ENCODE measurements around the gene TRPM4.

Gene TRPM4

GRCh38 chr19:49127674-49128544, 29.7 kb upstream of the TRPM4 start:
- Histone ChIP-seq H2AFZ (ENCODE audit: low read length, unreplicated experiment) (peak overlapping the region; percentile 72), H3K36me3 (ENCODE audit: insufficient read depth, low read length) (no peaks in the 10 kb centered on the region), H3K27ac (ENCODE audit: low read depth, low read length) (peak overlapping the region; percentile 17; the same call in 1 of the 2 replicates)

GRCh38 chr19:49128545-49129237, 28.9 kb upstream of the TRPM4 start:
- Histone ChIP-seq H3K4me1 (ENCODE audit: control insufficient read depth, insufficient read depth, low read length, unreplicated experiment) (no peaks in the 10 kb centered on the region), H3K27ac (ENCODE audit: low read depth, low read length) (no peak overlapping the region), H3K36me3 (ENCODE audit: insufficient read depth, low read length) (no peaks in the 10 kb centered on the region), H3K79me2 (ENCODE audit: control insufficient read depth, insufficient read depth, low read length, unreplicated experiment) (no peaks in the 10 kb centered on the region), H3K4me3 (ENCODE audit: low read depth, low read length) (peak overlapping the region; percentile 70), H3K27me3 (ENCODE audit: insufficient read depth, low read length) (no peaks in the 10 kb centered on the region), H2AFZ (ENCODE audit: low read length, unreplicated experiment) (no peak overlapping the region)

More at GRCh38 chr19:49127674-49128544, 29.7 kb upstream of the TRPM4 start:
- H3K27me3 ChIP-seq (ENCODE audit: insufficient read depth, low read length) = no peaks in the 10 kb centered on the region
- no peaks in the 10 kb centered on the region for H3K4me1 ChIP-seq (ENCODE audit: control insufficient read depth, insufficient read depth, low read length, unreplicated experiment)
- H3K4me3 ChIP-seq (ENCODE audit: low read depth, low read length) = peak overlapping the region; percentile 70
- H3K79me2 ChIP-seq (ENCODE audit: control insufficient read depth, insufficient read depth, low read length, unreplicated experiment) = no peaks in the 10 kb centered on the region

- H3K36me3 ChIP-seq (ENCODE audit: insufficient read depth, low read length) = no peaks in the 10 kb centered on the region
- no peak overlapping the region for H2AFZ ChIP-seq (ENCODE audit: low read length, unreplicated experiment)
- no peaks in the 10 kb centered on the region for H3K27me3 ChIP-seq (ENCODE audit: insufficient read depth, low read length)
- no peak overlapping the region for H3K4me3 ChIP-seq (ENCODE audit: low read depth, low read length)
- H3K4me1 ChIP-seq (ENCODE audit: control insufficient read depth, insufficient read depth, low read length, unreplicated experiment) = no peaks in the 10 kb centered on the region
- no peaks in the 10 kb centered on the region for H3K79me2 ChIP-seq (ENCODE audit: control insufficient read depth, insufficient read depth, low read length, unreplicated experiment)
- no peak overlapping the region for H3K27ac ChIP-seq (ENCODE audit: low read depth, low read length)
These were observed 28.4 kb upstream of the TRPM4 start for GRCh38 chr19:49129238-49129583.

- no peak overlapping the region for H2AFZ ChIP-seq (ENCODE audit: low read length, unreplicated experiment)
- no peak overlapping the region for H3K27ac ChIP-seq (ENCODE audit: low read depth, low read length)
- H3K36me3 ChIP-seq (ENCODE audit: insufficient read depth, low read length) = no peaks in the 10 kb centered on the region
- H3K79me2 ChIP-seq (ENCODE audit: control insufficient read depth, insufficient read depth, low read length, unreplicated experiment) = no peaks in the 10 kb centered on the region
- no peaks in the 10 kb centered on the region for H3K27me3 ChIP-seq (ENCODE audit: insufficient read depth, low read length)
- H3K4me3 ChIP-seq (ENCODE audit: low read depth, low read length) = no peak overlapping the region
- H3K4me1 ChIP-seq (ENCODE audit: control insufficient read depth, insufficient read depth, low read length, unreplicated experiment) = no peaks in the 10 kb centered on the region
These were observed 27.3 kb upstream of the TRPM4 start for GRCh38 chr19:49130325-49130724.

- no peak overlapping the region for H2AFZ ChIP-seq (ENCODE audit: low read length, unreplicated experiment)
These were observed 24.5 kb upstream of the TRPM4 start for GRCh38 chr19:49132974-49133609.

GRCh38 chr19:49133621-49134454, 23.8 kb upstream of the TRPM4 start:
- no peak overlapping the region for H2AFZ ChIP-seq (ENCODE audit: low read length, unreplicated experiment)
- peak overlapping the region; percentile 17; the same call in 1 of the 2 replicates for H3K4me3 ChIP-seq (ENCODE audit: low read depth, low read length)
- H3K79me2 ChIP-seq (ENCODE audit: control insufficient read depth, insufficient read depth, low read length, unreplicated experiment) = no peaks in the 10 kb centered on the region
- no peaks in the 10 kb centered on the region for H3K27me3 ChIP-seq (ENCODE audit: insufficient read depth, low read length)
- H3K27ac ChIP-seq (ENCODE audit: low read depth, low read length) = no peak overlapping the region
- H3K36me3 ChIP-seq (ENCODE audit: insufficient read depth, low read length) = no peaks in the 10 kb centered on the region
- H3K4me1 ChIP-seq (ENCODE audit: control insufficient read depth, insufficient read depth, low read length, unreplicated experiment) = no peaks in the 10 kb centered on the region

More at GRCh38 chr19:49132974-49133609, 24.5 kb upstream of the TRPM4 start:
- no peaks in the 10 kb centered on the region for H3K27me3 ChIP-seq (ENCODE audit: insufficient read depth, low read length)
- no peaks in the 10 kb centered on the region for H3K79me2 ChIP-seq (ENCODE audit: control insufficient read depth, insufficient read depth, low read length, unreplicated experiment)
- H3K27ac ChIP-seq (ENCODE audit: low read depth, low read length) = no peak overlapping the region
- H3K4me3 ChIP-seq (ENCODE audit: low read depth, low read length) = peak overlapping the region; percentile 17; the same call in 1 of the 2 replicates
- H3K36me3 ChIP-seq (ENCODE audit: insufficient read depth, low read length) = no peaks in the 10 kb centered on the region
- H3K4me1 ChIP-seq (ENCODE audit: control insufficient read depth, insufficient read depth, low read length, unreplicated experiment) = no peaks in the 10 kb centered on the region

GRCh38 chr19:49135686-49136085, 21.9 kb upstream of the TRPM4 start:
- H3K27ac ChIP-seq (ENCODE audit: low read depth, low read length) = no peak overlapping the region
- no peak overlapping the region for H3K4me3 ChIP-seq (ENCODE audit: low read depth, low read length)
- H3K79me2 ChIP-seq (ENCODE audit: control insufficient read depth, insufficient read depth, low read length, unreplicated experiment) = no peaks in the 10 kb centered on the region
- no peaks in the 10 kb centered on the region for H3K4me1 ChIP-seq (ENCODE audit: control insufficient read depth, insufficient read depth, low read length, unreplicated experiment)
- H3K27me3 ChIP-seq (ENCODE audit: insufficient read depth, low read length) = no peaks in the 10 kb centered on the region
- H2AFZ ChIP-seq (ENCODE audit: low read length, unreplicated experiment) = no peak overlapping the region
- H3K36me3 ChIP-seq (ENCODE audit: insufficient read depth, low read length) = no peaks in the 10 kb centered on the region

GRCh38 chr19:49136771-49137171, 20.8 kb upstream of the TRPM4 start:
- Histone ChIP-seq H3K4me1 (ENCODE audit: control insufficient read depth, insufficient read depth, low read length, unreplicated experiment) (no peaks in the 10 kb centered on the region), H3K27me3 (ENCODE audit: insufficient read depth, low read length) (no peaks in the 10 kb centered on the region), H3K4me3 (ENCODE audit: low read depth, low read length) (no peak overlapping the region), H3K79me2 (ENCODE audit: control insufficient read depth, insufficient read depth, low read length, unreplicated experiment) (no peaks in the 10 kb centered on the region), H3K36me3 (ENCODE audit: insufficient read depth, low read length) (no peaks in the 10 kb centered on the region), H2AFZ (ENCODE audit: low read length, unreplicated experiment) (no peak overlapping the region), H3K27ac (ENCODE audit: low read depth, low read length) (no peak overlapping the region)

- Histone ChIP-seq H3K27me3 (ENCODE audit: insufficient read depth, low read length) (no peaks in the 10 kb centered on the region), H3K79me2 (ENCODE audit: control insufficient read depth, insufficient read depth, low read length, unreplicated experiment) (no peaks in the 10 kb centered on the region), H3K27ac (ENCODE audit: low read depth, low read length) (no peak overlapping the region), H2AFZ (ENCODE audit: low read length, unreplicated experiment) (no peak overlapping the region), H3K36me3 (ENCODE audit: insufficient read depth, low read length) (no peaks in the 10 kb centered on the region), H3K4me3 (ENCODE audit: low read depth, low read length) (no peak overlapping the region), H3K4me1 (ENCODE audit: control insufficient read depth, insufficient read depth, low read length, unreplicated experiment) (no peaks in the 10 kb centered on the region)
These were observed 16.6 kb upstream of the TRPM4 start for GRCh38 chr19:49140951-49141350.

GRCh38 chr19:49141352-49141751, 16.2 kb upstream of the TRPM4 start:
- no peaks in the 10 kb centered on the region for H3K79me2 ChIP-seq (ENCODE audit: control insufficient read depth, insufficient read depth, low read length, unreplicated experiment)
- no peak overlapping the region for H3K27ac ChIP-seq (ENCODE audit: low read depth, low read length)
- no peaks in the 10 kb centered on the region for H3K4me1 ChIP-seq (ENCODE audit: control insufficient read depth, insufficient read depth, low read length, unreplicated experiment)
- no peak overlapping the region for H3K4me3 ChIP-seq (ENCODE audit: low read depth, low read length)
- H2AFZ ChIP-seq (ENCODE audit: low read length, unreplicated experiment) = no peak overlapping the region
- H3K27me3 ChIP-seq (ENCODE audit: insufficient read depth, low read length) = no peaks in the 10 kb centered on the region
- no peaks in the 10 kb centered on the region for H3K36me3 ChIP-seq (ENCODE audit: insufficient read depth, low read length)

Data from ACC112 (cell line).